ENCODE data around the gene FNTB. TPM values are rescaled to one million over a fixed set of nuclear protein-coding genes. Genes with fewer than 3 reads are reported as not detected.

FNTB gene
- total and polyA plus RNA-seq, 9 of the 15 experiments (the other 6 are each of a cell fraction or from before 2014, with no cell fraction given), result 6.9 to 23.2 (median 12.2) TPM

GRCh38 chr14:65016471-65016870 is 29.8 kb downstream of the FNTB start:
- no peaks in the 10 kb centered on the region for H3K79me2 ChIP-seq (ENCODE audit: control insufficient read depth, insufficient read depth, low read length)
- no peak overlapping the region for H2AFZ ChIP-seq (ENCODE audit: low read depth, low read length)
- in situ Hi-C loops (cut with MboI), result no loop called here
- no peaks in the 10 kb centered on the region for H4K20me1 ChIP-seq (replicated peaks; ENCODE audit: control insufficient read depth, insufficient read depth, low read length)
- FAIRE-seq (no peak), ATAC-seq (no peak), DNase-seq (ENCODE audit: extremely low read depth in 1 of 4, low spot score in 3 of 4) (no peak)
- H3K9ac ChIP-seq (ENCODE audit: insufficient read depth in 1 of 2, low read depth in 2 of 2, low read length in 2 of 2), result peak overlapping the region in 1 of 2 experiments; percentile 78; a peak in 1 of 4 replicates
- no peak overlapping the region for H3K4me3 ChIP-seq
- ChIA-PET POLR2A (interaction anchor here (1.2 kb wide), 1 partner anchor 26 kb away, joined by 4 read pairs; no protein-coding TSS in a partner anchor), CTCF (ENCODE audit: low intra/inter-chr PET ratio) (interaction anchor here (0.7 kb wide), 1 partner anchor 82 kb away, joined by 3 read pairs; no protein-coding TSS in a partner anchor)
- H3K4me2 ChIP-seq (ENCODE audit: insufficient read depth, low read length), result no peak overlapping the region
- H3K36me3 ChIP-seq (ENCODE audit: control insufficient read depth, insufficient read depth, low read length), result peaks cover 29% of the 10 kb centered on the region; the same call in 2 of the 3 replicates
- no TSS peak for BruUV-seq (replicated peaks)
- intact Hi-C loops (cut with micrococcal nuclease), result no loop called here
- H3K4me1 ChIP-seq (replicated peaks in 1 of 2; ENCODE audit: control insufficient read depth in 2 of 2, insufficient read depth in 2 of 2, low read length in 2 of 2), result peaks cover 0 to 2% of the 10 kb centered on the region in 2 experiments; a peak in 3 of 5 replicates
- no peaks in the 10 kb centered on the region for H3K9me3 ChIP-seq (replicated peaks; ENCODE audit: control insufficient read depth, insufficient read depth, low read depth, low read length)
- TF ChIP-seq HDGF (IDR thresholded peaks at IDR 0.05), result no peak
- TF ChIP-seq TAF15 (IDR thresholded peaks at IDR 0.05; ENCODE audit: low read depth, low read length), result no peak
- 69% methylated on average over 4 of the region's 4 CpGs for WGBS (ENCODE audit: insufficient coverage, low coverage, missing lambda C conversion rate)
- H3K27ac ChIP-seq (ENCODE audit: extremely low read depth, low read depth, low read length), result no peak overlapping the region
- H3K27me3 ChIP-seq (ENCODE audit: control insufficient read depth in 2 of 2, insufficient read depth in 2 of 2, low read length in 2 of 2), result no peaks in the 10 kb centered on the region
- no peaks in the 10 kb centered on the region for H3K9me1 ChIP-seq (ENCODE audit: control insufficient read depth, insufficient read depth, low read length)

GRCh38 chr14:65019944-65020566 is 33.4 kb downstream of the FNTB start:
- no peak overlapping the region for H3K9ac ChIP-seq (ENCODE audit: insufficient read depth in 1 of 2, low read depth in 2 of 2, low read length in 2 of 2)
- in situ Hi-C loops (cut with MboI), result no loop called here
- ATAC-seq (peak; percentile 100), DNase-seq (ENCODE audit: extremely low read depth in 1 of 4, low spot score in 3 of 4) (peak; percentile 27 to 74 (median 48)), FAIRE-seq (peak; percentile 94)
- 51% methylated on average over 8 of the region's 9 CpGs for WGBS (ENCODE audit: insufficient coverage, low coverage, missing lambda C conversion rate)
- 0 out of 2 replicates have a peak overlapping the region, but pooled peaks have one; percentile 40 for H2AFZ ChIP-seq (ENCODE audit: low read depth, low read length)
- H3K4me2 ChIP-seq (ENCODE audit: insufficient read depth, low read length), result no peak overlapping the region
- BruUV-seq (replicated peaks), result no TSS peak
- CTCF ChIA-PET (ENCODE audit: low intra/inter-chr PET ratio), result interaction anchor here (1.2 kb wide), 1 partner anchor 33 kb away, joined by 5 read pairs; the partner anchor contains the start of gene FNTB
- no peak overlapping the region for H3K27ac ChIP-seq (ENCODE audit: extremely low read depth, low read depth, low read length)
- H3K9me3 ChIP-seq (replicated peaks; ENCODE audit: control insufficient read depth, insufficient read depth, low read depth, low read length), result no peaks in the 10 kb centered on the region
- no peak overlapping the region for H3K4me3 ChIP-seq
- intact Hi-C loops (cut with micrococcal nuclease), result loop anchor here (1.0 kb wide), 1 partner anchor 34 kb away; the partner anchor contains the start of gene FNTB
- no peaks in the 10 kb centered on the region for H3K9me1 ChIP-seq (ENCODE audit: control insufficient read depth, insufficient read depth, low read length)
- no peaks in the 10 kb centered on the region for H3K79me2 ChIP-seq (ENCODE audit: control insufficient read depth, insufficient read depth, low read length)
- no peaks in the 10 kb centered on the region for H4K20me1 ChIP-seq (replicated peaks; ENCODE audit: control insufficient read depth, insufficient read depth, low read length)
- peaks cover 14% of the 10 kb centered on the region; the same call in 2 of the 3 replicates for H3K36me3 ChIP-seq (ENCODE audit: control insufficient read depth, insufficient read depth, low read length)
- no peaks in the 10 kb centered on the region for H3K27me3 ChIP-seq (ENCODE audit: control insufficient read depth in 2 of 2, insufficient read depth in 2 of 2, low read length in 2 of 2)
- POLR2A ChIA-PET, result interaction anchor here (0.6 to 1.2 kb wide), 9 partner anchors 8 to 382 kb away, joined by 3 to 6 read pairs (median 3); partner anchors contain the start of gene FNTB
- peaks cover 0 to 2% of the 10 kb centered on the region in 2 experiments; a peak in 2 of 5 replicates for H3K4me1 ChIP-seq (replicated peaks in 1 of 2; ENCODE audit: control insufficient read depth in 2 of 2, insufficient read depth in 2 of 2, low read length in 2 of 2)
- TF ChIP-seq ZNF766 (CRISPR knock-in tag; conservative IDR thresholded peaks at IDR 0.05) (peak; percentile 68), MEF2A (IDR thresholded peaks at IDR 0.05; ENCODE audit: control insufficient read depth, low read depth, low read length) (no peak), REST (IDR thresholded peaks at IDR 0.05; ENCODE audit: borderline replicate concordance) (peak; percentile 40; the same call in 1 of the 2 replicates), REST (CRISPR knock-in tag; IDR thresholded peaks at IDR 0.05; ENCODE audit: low read depth) (no peak)

Measured in K562 (cell line).